HepG2 (cell line): ENCODE data around the gene SYNDIG1. TPM values are rescaled to one million over a fixed set of nuclear protein-coding genes. Genes with fewer than 3 reads are reported as not detected.

ENCODE experiments used
- ATAC-seq: fragments of 200-7000 bp; cut with Tn5 transposase; 3 replicates; pipeline ENCODE4 v1.9.1; 2020; ENCODE audit warnings: mild to moderate bottlenecking, moderate library complexity
- BruUV-seq: library from RNA; stranded (reverse); fragments of 400-500 nt; replicated peaks from 2 replicates; lab custom pipeline; 2021; lab: Mats Ljungman, UMichigan
- CTCF ChIA-PET: fragments of 300-600 bp; formaldehyde crosslinking; extraction: SDS; loops from one replicate; lab custom pipeline; 2021; ENCODE audit warnings: low total read pairs, inconsistent platforms, low intra/inter-chr PET ratio; lab: Yijun Ruan, JAX
- POLR2A ChIA-PET: fragments of 350-600 bp; sonication (Branson Sonifier 250); formaldehyde crosslinking; loops from one replicate; lab custom pipeline; 2020; ENCODE audit warnings: antibody characterized with exemption, inconsistent platforms; lab: Yijun Ruan, JAX
- DNase-seq: peaks from one replicate; pipeline ENCODE4 v3.0.0-alpha.2; 2015; ENCODE audit warnings: low spot score
- FAIRE-seq: peaks from 3 replicates; lab custom pipeline; 2011; peaks lifted over from hg19 to GRCh38; lab: Jason Lieb, UNC
- H2AFZ ChIP-seq: one replicate; pipeline ENCODE4 v1.6.1; 2011; ENCODE audit warnings: low read length, inconsistent platforms
- H3K27ac ChIP-seq: fragments of 300-600 bp; 3 replicates; pipeline ENCODE4 v1.8.0; 2011; ENCODE audit warnings: mixed run types, mild to moderate bottlenecking, mixed read lengths, low read length, inconsistent platforms; ENCODE audit not compliant: insufficient read depth; ENCODE audit errors: extremely low read length
- H3K27me3 ChIP-seq, 2 experiments: fragments of 200-600 bp in 1 of 2; 2 replicates in 1 of 2; 3 replicates in 1 of 2; pipeline versions ENCODE4 v1.6.0 to v1.8.0; 2011; ENCODE audit warnings: low read length in 2 of 2, mild to moderate bottlenecking in 2 of 2, moderate library complexity in 2 of 2, inconsistent platforms in 1 of 2; ENCODE audit not compliant: insufficient read depth in 2 of 2, control insufficient read depth in 1 of 2
- H3K36me3 ChIP-seq, 2 experiments: fragments of 200-600 bp in 1 of 2; replicated peaks in 1 of 2; 2 replicates in 1 of 2; 3 replicates in 1 of 2; pipeline versions ENCODE4 v1.5.1 to v1.8.0; 2011; ENCODE audit warnings: low read length in 2 of 2, inconsistent platforms in 1 of 2; ENCODE audit not compliant: insufficient read depth in 2 of 2, control insufficient read depth in 1 of 2
- H3K4me1 ChIP-seq: 2 replicates; pipeline ENCODE4 v1.5.1; 2012; ENCODE audit warnings: low read length, inconsistent platforms; ENCODE audit not compliant: insufficient read depth
- H3K4me2 ChIP-seq: 2 replicates; pipeline ENCODE4 v1.6.0; 2011; ENCODE audit warnings: low read depth, low read length, inconsistent platforms
- H3K4me3 ChIP-seq, 3 experiments: fragments of 200-600 bp in 1 of 3; sonication (generic), shearing (Covaris generic) in 1 of 3; replicated peaks in 1 of 3; 2 replicates each; pipeline ENCODE4 v1.5.1; 2011 to 2016; ENCODE audit warnings: low read length in 3 of 3, inconsistent platforms in 2 of 3, low read depth in 2 of 3, mild to moderate bottlenecking in 2 of 3, control low read depth in 1 of 3, mixed read lengths in 1 of 3; ENCODE audit not compliant: insufficient read depth in 1 of 3
- H3K79me2 ChIP-seq: one replicate; pipeline ENCODE4 v1.6.1; 2011; ENCODE audit warnings: low read length, inconsistent platforms; ENCODE audit not compliant: insufficient read depth
- H3K9ac ChIP-seq: 2 replicates; pipeline ENCODE4 v1.6.0; 2011; ENCODE audit warnings: mild to moderate bottlenecking, low read depth, low read length, inconsistent platforms; ENCODE audit not compliant: insufficient read depth
- H3K9me3 ChIP-seq: 2 replicates; pipeline ENCODE4 v1.5.1; 2012; ENCODE audit warnings: mild to moderate bottlenecking, low read length
- H4K20me1 ChIP-seq: 2 replicates; pipeline ENCODE4 v1.6.0; 2011; ENCODE audit warnings: inconsistent platforms, mild to moderate bottlenecking, low read length, moderate library complexity; ENCODE audit not compliant: insufficient read depth
- IKZF4 ChIP-seq: sonication (generic); formaldehyde crosslinking; IDR thresholded peaks from 2 replicates; pipeline ENCODE4 v1.5.1; 2020; ENCODE audit warnings: borderline replicate concordance, mild to moderate bottlenecking, low read depth, missing genetic modification reagents; ENCODE audit errors: not compliant biosample characterization
- MBD4 ChIP-seq: IDR thresholded peaks from 2 replicates; pipeline ENCODE4 v1.6.1; 2012; ENCODE audit warnings: low read length, inconsistent platforms, borderline replicate concordance
- STAG1 ChIP-seq: sonication (generic); formaldehyde crosslinking; IDR thresholded peaks from 2 replicates; pipeline ENCODE4 v1.4.0; 2020; ENCODE audit warnings: missing genetic modification reagents
- TAF15 ChIP-seq: fragments of 200-400 bp; formaldehyde crosslinking; IDR thresholded peaks from one replicate; pipeline ENCODE4 v1.6.1; 2018; ENCODE audit warnings: mild to moderate bottlenecking, low read depth, low read length; ENCODE audit not compliant: poor library complexity, severe bottlenecking
- ZNF160 ChIP-seq: sonication (generic); formaldehyde crosslinking; IDR thresholded peaks from 2 replicates; pipeline ENCODE4 v1.8.0; 2022; ENCODE audit warnings: mild to moderate bottlenecking, inconsistent platforms, missing genetic modification reagents
- ZNF749 ChIP-seq: sonication (generic); formaldehyde crosslinking; IDR thresholded peaks from 2 replicates; pipeline ENCODE4 v1.8.0; 2022; ENCODE audit warnings: mild to moderate bottlenecking, missing genetic modification reagents, moderate library complexity, borderline replicate concordance
- ZNF776 ChIP-seq: sonication (generic); formaldehyde crosslinking; IDR thresholded peaks from 2 replicates; pipeline ENCODE4 v1.4.0; 2020; ENCODE audit warnings: mild to moderate bottlenecking, missing genetic modification reagents
- ZSCAN25 ChIP-seq: sonication (generic); formaldehyde crosslinking; IDR thresholded peaks from 2 replicates; pipeline ENCODE4 v1.8.0; 2022; ENCODE audit warnings: mild to moderate bottlenecking, missing genetic modification reagents
- WGBS: methylation state at CpG from one replicate; pipeline ENCODE4 v1.1.6; 2017; ENCODE audit warnings: low lambda C conversion rate; 5-methylcytosine and 5-hydroxymethylcytosine counted together
- in situ Hi-C: cut with HindIII; loops from 2 replicates; pipeline ENCODE4 v1.10.0; 2017; ENCODE audit warnings: low pct_unique_long_range_greater_than_20kb; ENCODE audit not compliant: extremely low pct_ligation_motif_present
- intact Hi-C: fragments of 100-400 bp; cut with micrococcal nuclease; formaldehyde crosslinking; loops from one replicate; pipeline ENCODE4 v1.10.0; 2022; ENCODE audit not compliant: unreplicated experiment
- polyA plus RNA-seq, 8 experiments: library from polyadenylated mRNA; depleted of rRNA in 3 of 8; stranded (reverse) in 7 of 8; unstranded in 1 of 8; fragments of >200 nt; fragmentation: Illumina TruSeq in 4 of 8; extraction: Trizol in 4 of 8; gene quantifications; 2 replicates each; pipeline versions ENCODE4 v1.2.1 to v1.2.3, GENCODE V29; 2011 to 2016; ENCODE audit warnings: low read depth in 4 of 8, missing spikeins in 1 of 8, mixed read lengths in 1 of 8; ENCODE audit not compliant: insufficient read depth in 1 of 8
- total RNA-seq, 5 experiments: library from RNA; depleted of rRNA; stranded (reverse); fragments of >200 nt; fragmentation: Illumina TruSeq; extraction: Trizol; gene quantifications; 2 replicates each; pipeline ENCODE4 v1.2.3, GENCODE V29; 2016; ENCODE audit warnings: low read depth in 1 of 5
- TF ChIP-seq, protein P1 (sequence below): sonication (generic); formaldehyde crosslinking; conservative IDR thresholded peaks from 2 replicates; pipeline ENCODE4 v1.8.0; 2022; ENCODE audit warnings: missing genetic modification reagents

SYNDIG1 gene
- total and polyA plus RNA-seq, 2 of the 13 experiments (the other 11 are each of a cell fraction or from before 2014, with no cell fraction given): not detected

DNA sequence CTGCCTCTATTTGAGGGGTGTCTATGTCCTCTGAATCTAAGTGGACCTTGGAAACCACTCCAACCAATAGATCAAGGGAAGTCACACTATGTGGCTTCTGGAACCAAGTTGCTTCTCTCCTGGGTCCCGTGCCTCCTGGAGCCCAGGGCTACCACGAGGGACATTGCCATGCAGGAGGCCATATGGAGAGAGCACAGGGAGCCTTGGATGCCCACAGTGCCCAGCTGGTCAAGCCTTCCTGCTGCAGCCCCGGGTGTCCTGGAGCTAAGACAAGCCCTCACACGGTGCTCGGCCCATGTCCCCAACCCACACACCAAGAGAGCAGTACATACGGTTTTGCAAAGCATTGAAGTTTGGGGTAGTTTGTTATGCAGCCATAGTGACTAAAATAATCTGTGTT is 231.6 kb downstream of the SYNDIG1 start:
- Histone ChIP-seq H2AFZ (no peak overlapping the region), H3K36me3 (no peaks in the 10 kb centered on the region), H3K27me3 (peaks cover 3 to 30% of the 10 kb centered on the region in 2 experiments; a peak in 4 of 5 replicates), H3K79me2 (no peaks in the 10 kb centered on the region), H3K27ac (no peak overlapping the region), H3K9me3 (no peaks in the 10 kb centered on the region), H3K4me3 (no peak overlapping the region), H3K4me1 (no peaks in the 10 kb centered on the region), H4K20me1 (no peaks in the 10 kb centered on the region), H3K9ac (no peak overlapping the region), H3K4me2 (no peak overlapping the region)
- ChIA-PET POLR2A (no interaction called here), CTCF (no interaction called here)
- DNase-seq (no peak), ATAC-seq (no peak), FAIRE-seq (no peak)
- intact Hi-C loops (no loop called here), in situ Hi-C loops (no loop called here)
- TF ChIP-seq IKZF4 (CRISPR knock-in tag) (no peak), ZNF160 (no peak), TAF15 (no peak)
- WGBS: 0% methylated on average over 6 of the region's 6 CpGs
- no TSS peak for BruUV-seq

- H3K27ac ChIP-seq: no peak overlapping the region
- H3K9me3 ChIP-seq: no peaks in the 10 kb centered on the region
- intact Hi-C loops: no loop called here
- no peaks in the 10 kb centered on the region for H4K20me1 ChIP-seq
- TF ChIP-seq STAG1 (CRISPR knock-in tag) (no peak), ZSCAN25 (CRISPR knock-in tag) (no peak), MBD4 (no peak), ZNF776 (no peak), ZNF749 (CRISPR knock-in tag) (no peak)
- TF ChIP-seq, protein P1, sequence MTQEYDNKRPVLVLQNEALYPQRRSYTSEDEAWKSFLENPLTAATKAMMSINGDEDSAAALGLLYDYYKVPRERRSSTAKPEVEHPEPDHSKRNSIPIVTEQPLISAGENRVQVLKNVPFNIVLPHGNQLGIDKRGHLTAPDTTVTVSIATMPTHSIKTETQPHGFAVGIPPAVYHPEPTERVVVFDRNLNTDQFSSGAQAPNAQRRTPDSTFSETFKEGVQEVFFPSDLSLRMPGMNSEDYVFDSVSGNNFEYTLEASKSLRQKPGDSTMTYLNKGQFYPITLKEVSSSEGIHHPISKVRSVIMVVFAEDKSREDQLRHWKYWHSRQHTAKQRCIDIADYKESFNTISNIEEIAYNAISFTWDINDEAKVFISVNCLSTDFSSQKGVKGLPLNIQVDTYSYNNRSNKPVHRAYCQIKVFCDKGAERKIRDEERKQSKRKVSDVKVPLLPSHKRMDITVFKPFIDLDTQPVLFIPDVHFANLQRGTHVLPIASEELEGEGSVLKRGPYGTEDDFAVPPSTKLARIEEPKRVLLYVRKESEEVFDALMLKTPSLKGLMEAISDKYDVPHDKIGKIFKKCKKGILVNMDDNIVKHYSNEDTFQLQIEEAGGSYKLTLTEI: no peak
- no peaks in the 10 kb centered on the region for H3K36me3 ChIP-seq
- ATAC-seq (no peak), DNase-seq (no peak), FAIRE-seq (no peak)
- H3K4me2 ChIP-seq: no peak overlapping the region
- H3K79me2 ChIP-seq: no peaks in the 10 kb centered on the region
- no TSS peak for BruUV-seq
- no peak overlapping the region for H2AFZ ChIP-seq
- H3K9ac ChIP-seq: no peak overlapping the region
- H3K4me1 ChIP-seq: no peaks in the 10 kb centered on the region
- H3K27me3 ChIP-seq: peaks cover 3 to 24% of the 10 kb centered on the region in 2 experiments; a peak in 4 of 5 replicates
- in situ Hi-C loops: no loop called here
- ChIA-PET POLR2A (no interaction called here), CTCF (no interaction called here)
- 17% methylated on average over 6 of the region's 6 CpGs for WGBS
- no peak overlapping the region for H3K4me3 ChIP-seq
Observed at GRCh38 chr20:24701668-24702067, 232.2 kb downstream of the SYNDIG1 start.
